ENCODE data around the gene PITPNC1. TPM values are rescaled to one million over a fixed set of nuclear protein-coding genes. Genes with fewer than 3 reads are reported as not detected.

The PITPNC1 gene
- 6.2 and 14.6 TPM in 2 replicates for total RNA-seq

DNA sequence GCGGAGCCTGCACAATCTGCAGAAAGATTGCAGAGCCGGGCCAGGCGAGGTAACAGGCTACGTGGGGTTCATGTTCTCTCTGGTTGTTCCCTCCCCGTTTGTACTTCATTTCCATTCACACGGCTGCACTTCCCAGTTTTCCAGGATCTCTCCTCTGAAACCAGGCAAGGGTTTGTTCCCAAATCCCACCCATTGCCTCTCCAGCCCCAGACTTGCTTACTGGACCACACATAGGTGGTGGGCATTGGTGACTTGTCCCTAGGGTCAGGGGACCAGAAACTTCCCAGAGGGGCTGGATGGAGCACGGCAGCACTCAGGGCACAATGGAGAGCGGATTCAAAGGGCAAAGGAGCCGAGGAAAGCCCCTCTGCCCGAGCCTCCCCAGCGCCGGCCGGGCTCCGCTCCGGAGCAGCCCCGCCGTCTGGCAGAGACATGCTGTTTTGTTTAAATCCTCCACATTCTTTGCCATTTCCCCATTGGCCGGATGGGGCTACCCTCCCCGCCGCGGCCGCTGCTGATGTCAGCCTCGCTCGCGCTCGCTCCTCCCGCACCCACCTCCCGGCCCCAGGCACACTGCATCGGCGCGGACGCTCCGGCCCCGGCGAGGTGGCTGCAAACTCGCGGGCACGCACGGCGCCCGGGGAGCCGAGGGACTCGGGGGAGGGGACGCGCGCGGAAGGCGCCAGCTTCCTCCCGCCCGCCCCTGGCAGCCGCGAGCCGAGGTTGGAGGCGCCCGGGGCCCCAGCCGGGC, at the start of gene PITPNC1:
Gene PITPNC1, plus strand, starts transcription at position 545 of the 751 bp plus-strand sequence.

DNA sequence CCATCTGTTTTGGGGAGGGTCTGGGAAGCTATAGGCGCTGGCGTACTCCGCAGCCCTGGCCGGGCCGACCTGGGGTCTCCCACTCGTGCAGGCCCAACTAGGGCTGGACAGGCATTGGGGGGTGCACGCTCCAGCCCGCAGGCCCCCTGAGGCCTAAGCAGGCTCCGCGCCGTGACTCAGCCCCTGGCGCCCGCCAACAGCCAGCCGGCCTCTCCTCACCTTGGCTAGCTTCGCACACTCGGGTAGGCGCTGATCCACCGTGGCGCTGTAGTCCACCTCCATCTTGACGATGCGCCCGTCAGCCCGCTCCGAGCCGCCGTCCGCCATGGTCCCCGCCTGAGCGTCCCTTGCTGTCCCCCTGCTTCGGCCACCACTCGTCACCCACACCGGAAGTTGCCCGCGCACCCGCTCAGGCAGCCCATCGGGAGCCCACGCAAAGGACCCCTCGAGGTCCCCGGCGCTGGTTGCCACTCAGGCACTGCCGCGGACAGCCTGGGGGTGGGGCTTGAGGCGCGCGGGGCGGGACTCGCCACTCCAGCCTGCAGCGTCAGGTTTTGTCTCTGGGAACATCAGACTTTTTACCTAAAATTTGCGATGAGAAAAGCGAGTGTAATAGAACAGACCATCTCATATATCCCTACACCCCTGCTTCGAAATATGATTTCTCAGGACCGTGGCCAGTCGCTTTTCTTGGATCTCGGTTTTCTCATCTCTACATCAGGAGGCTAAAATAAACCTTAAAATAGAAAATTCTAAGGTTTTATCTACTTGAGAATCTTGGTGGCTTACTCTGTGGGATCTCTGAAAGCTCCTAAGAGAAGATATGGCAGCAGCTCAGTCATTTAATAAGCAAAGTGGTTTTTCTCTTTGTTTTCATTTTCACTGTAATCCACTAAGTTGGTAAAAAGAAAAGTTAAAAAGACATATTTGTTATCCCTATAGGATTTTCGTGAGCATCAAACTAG, 10.6 kb upstream of the PITPNC1 start, which contains the start of gene PSMD12:
Gene PSMD12, minus strand, starts transcription at position 385 of the 965 bp plus-strand sequence. Its CDS starts 58 bp downstream, at position 327.

DNA sequence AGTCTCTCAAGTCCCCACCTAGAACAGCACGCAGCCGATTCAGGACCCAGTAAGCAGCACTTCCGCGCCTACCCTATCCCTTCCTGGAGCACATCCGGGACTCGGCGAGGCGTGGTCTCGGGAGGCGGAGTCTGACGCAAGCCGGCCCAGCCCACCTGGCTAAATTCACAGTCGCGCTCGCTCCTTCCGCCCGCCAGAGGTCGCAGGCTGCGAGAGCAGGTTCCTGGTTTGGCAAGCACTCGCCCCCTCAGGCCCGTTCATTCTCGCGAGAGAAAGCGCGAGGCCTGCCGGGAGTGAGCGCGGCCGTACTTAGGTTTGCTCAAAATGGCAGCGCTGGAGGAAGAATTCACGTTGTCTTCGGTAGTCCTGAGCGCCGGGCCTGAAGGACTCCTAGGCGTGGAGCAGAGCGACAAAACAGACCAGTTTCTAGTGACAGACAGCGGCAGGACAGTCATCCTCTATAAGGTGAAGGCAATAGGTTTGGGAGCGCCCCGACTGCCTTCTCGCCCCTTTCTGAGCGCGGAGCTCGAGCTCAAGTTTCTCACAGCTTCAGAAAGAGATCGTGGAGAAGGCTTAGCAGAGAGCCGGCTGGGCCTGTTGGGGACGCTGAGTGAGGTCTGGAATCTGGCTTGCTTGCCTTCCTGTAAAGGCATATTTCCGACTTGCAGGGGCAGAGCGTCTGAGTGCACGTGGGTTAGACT, 340.7 kb downstream of the PITPNC1 start, which contains the start of gene NOL11:
Gene NOL11, plus strand, starts transcription at position 313 of the 701 bp plus-strand sequence. Its CDS starts 12 bp downstream, at position 325.

Other genes with a start within 250 kb of the PITPNC1 start
- gene HELZ, start 132.1 kb upstream of the PITPNC1 start, total RNA-seq: 84.8 and 95.3 TPM in 2 replicates
- 27.0 and 41.9 TPM in 2 replicates for gene PSMD12, start 10.7 kb upstream of the PITPNC1 start, total RNA-seq